Hematopoietic multipotent progenitor cell (in vitro differentiated cells): ENCODE results near the gene B4GALT6. TPM values are rescaled to one million over a fixed set of nuclear protein-coding genes. Genes with fewer than 3 reads are reported as not detected.

Experiments used
- DNase-seq, 3 donors: peaks; one replicate each; pipeline ENCODE4 v3.0.0-alpha.2; 2011 to 2015; ENCODE audit warnings: low read depth in 2 of 3, low spot score in 2 of 3
- total RNA-seq: library from RNA; depleted of rRNA; stranded (reverse); fragments of >200 nt; gene quantifications from one replicate; pipeline ENCODE4 v1.2.3, GENCODE V29; 2012

The B4GALT6 gene
- total RNA-seq, 1 donor, result 12.1 TPM

GRCh38 chr18:31636387-31636786, 48.0 kb downstream of the B4GALT6 start:
- no peak for DNase-seq

GRCh38 chr18:31634331-31634713, 50.1 kb downstream of the B4GALT6 start:
- peak in 2 of 3 donors; percentile 83 to 92 for DNase-seq

GRCh38 chr18:31633392-31634330, 50.7 kb downstream of the B4GALT6 start:
- DNase-seq, result peak in 2 of 3 donors; percentile 50 to 73

- DNase-seq, result no peak
Observed at GRCh38 chr18:31632356-31632755, 52.0 kb downstream of the B4GALT6 start.

GRCh38 chr18:31631526-31631925, 52.9 kb downstream of the B4GALT6 start:
- DNase-seq, result no peak

- no peak for DNase-seq
Observed at GRCh38 chr18:31630549-31630948, 53.8 kb downstream of the B4GALT6 start.

- DNase-seq, result no peak
Observed at GRCh38 chr18:31626409-31626808, 58.0 kb downstream of the B4GALT6 start.

- DNase-seq, result peak in 1 of 3 donors; percentile 12
Observed at GRCh38 chr18:31624892-31625640, 59.3 kb downstream of the B4GALT6 start.

GRCh38 chr18:31619291-31619690, 65.1 kb downstream of the B4GALT6 start:
- DNase-seq, result no peak

- no peak for DNase-seq
Observed at GRCh38 chr18:31618801-31619200, 65.6 kb downstream of the B4GALT6 start.

- peak in 1 of 3 donors; percentile 60 for DNase-seq
Observed at GRCh38 chr18:31617031-31617717, 67.2 kb downstream of the B4GALT6 start.

- no peak for DNase-seq
Observed at GRCh38 chr18:31616586-31616985, 67.8 kb downstream of the B4GALT6 start.

- no peak for DNase-seq
Observed at GRCh38 chr18:31614044-31614443, 70.3 kb downstream of the B4GALT6 start.

- no peak for DNase-seq
Observed at GRCh38 chr18:31612124-31612523, 72.3 kb downstream of the B4GALT6 start.

- no peak for DNase-seq
Observed at GRCh38 chr18:31611511-31611910, 72.9 kb downstream of the B4GALT6 start.

- peak in 2 of 3 donors; percentile 43 to 54 for DNase-seq
Observed at GRCh38 chr18:31610286-31611205, 73.8 kb downstream of the B4GALT6 start.

- DNase-seq, result no peak
Observed at GRCh38 chr18:31609886-31610285, 74.5 kb downstream of the B4GALT6 start.

GRCh38 chr18:31607384-31607783, 77.0 kb downstream of the B4GALT6 start:
- no peak for DNase-seq

- no peak for DNase-seq
Observed at GRCh38 chr18:31606265-31606664, 78.1 kb downstream of the B4GALT6 start.

- peak in 1 of 3 donors; percentile 36 for DNase-seq
Observed at GRCh38 chr18:31603315-31603714, 81.1 kb downstream of the B4GALT6 start.
